CD4-positive, CD25-positive, alpha-beta regulatory T cell (primary cell): ENCODE results near the gene PODN. TPM values are rescaled to one million over a fixed set of nuclear protein-coding genes. Genes with fewer than 3 reads are reported as not detected.

Experiments
- ATAC-seq, 2 donors: fragments of 150-1000 bp; cut with Tn5 transposase; one replicate each; pipeline ENCODE4 v1.10.0; 2021; ENCODE audit warnings: low read depth in 2 of 2, moderate number of reproducible peaks in 2 of 2, moderate library complexity in 1 of 2
- DNase-seq, 3 donors: peaks; one replicate each; pipeline versions ENCODE4 v3.0.0 to v3.0.0-alpha.2; 2012 to 2022; ENCODE audit warnings: mixed read lengths in 1 of 3
- H3K27ac ChIP-seq: one replicate; pipeline ENCODE4 v1.7.0; 2013; ENCODE audit warnings: mild to moderate bottlenecking, low read length; ENCODE audit not compliant: insufficient read depth, poor library complexity, severe bottlenecking
- H3K27me3 ChIP-seq: one replicate; pipeline ENCODE4 v1.7.0; 2013; ENCODE audit warnings: low read length; ENCODE audit not compliant: control insufficient read depth, insufficient read depth
- H3K36me3 ChIP-seq: one replicate; pipeline ENCODE4 v1.7.0; 2013; ENCODE audit warnings: mild to moderate bottlenecking, low read length, moderate library complexity; ENCODE audit not compliant: control insufficient read depth, insufficient read depth
- H3K4me1 ChIP-seq: 2 replicates; pipeline ENCODE4 v1.7.0; 2013; ENCODE audit warnings: mild to moderate bottlenecking, low read length; ENCODE audit not compliant: insufficient read depth, control insufficient read depth, poor library complexity, severe bottlenecking
- H3K4me3 ChIP-seq: one replicate; pipeline ENCODE4 v1.7.0; 2013; ENCODE audit warnings: low read depth, mild to moderate bottlenecking, low read length, moderate library complexity
- H3K9me3 ChIP-seq, 2 experiments: 1 replicate in 1 of 2; 2 replicates in 1 of 2; pipeline ENCODE4 v1.7.0; 2013; ENCODE audit warnings: low read length in 2 of 2, mild to moderate bottlenecking in 1 of 2, moderate library complexity in 1 of 2; ENCODE audit not compliant: control insufficient read depth in 2 of 2
- H3K27ac Mint-ChIP-seq, 3 donors: one replicate each; pipeline ENCODE4 v1.8.0; 2020 to 2022; ENCODE audit warnings: mild to moderate bottlenecking in 3 of 3, mixed read lengths in 3 of 3, moderate library complexity in 2 of 3
- H3K27me3 Mint-ChIP-seq: one replicate; pipeline ENCODE4 v1.8.0; 2022; ENCODE audit warnings: mild to moderate bottlenecking, mixed read lengths
- H3K36me3 Mint-ChIP-seq: one replicate; pipeline ENCODE4 v1.8.0; 2020; ENCODE audit warnings: mixed read lengths
- H3K4me1 Mint-ChIP-seq, 4 donors: one replicate each; pipeline ENCODE4 v1.8.0; 2020 to 2022; ENCODE audit warnings: mixed read lengths in 4 of 4, mild to moderate bottlenecking in 1 of 4
- H3K4me3 Mint-ChIP-seq, 4 donors: one replicate each; pipeline ENCODE4 v1.8.0; 2020 to 2022; ENCODE audit warnings: mild to moderate bottlenecking in 4 of 4, mixed read lengths in 4 of 4, moderate library complexity in 3 of 4
- H3K9me3 Mint-ChIP-seq, 7 donors: one replicate each; pipeline ENCODE4 v1.8.0; 2020 to 2022; ENCODE audit warnings: mixed read lengths in 7 of 7, mild to moderate bottlenecking in 3 of 7, moderate library complexity in 2 of 7
- polyA plus RNA-seq, 4 donors: library from polyadenylated mRNA; unstranded; fragments of 300-500 nt; fragmentation: Illumina TruSeq; gene quantifications; one replicate each; pipeline ENCODE4 v1.2.3, GENCODE V29; 2021
- total RNA-seq: library from RNA; stranded (reverse); gene quantifications from one replicate; pipeline ENCODE4 v1.2.3, GENCODE V29; 2022

The PODN gene
- total and polyA plus RNA-seq, 5 donors from 2014 or later: not detected

- Histone ChIP-seq H3K36me3 (no peaks in the 10 kb centered on the region), H3K27ac (no peak overlapping the region), H3K9me3 (no peaks in the 10 kb centered on the region), H3K4me1 (no peaks in the 10 kb centered on the region), H3K4me3 (no peak overlapping the region), H3K27me3 (peaks cover 1% of the 10 kb centered on the region)
- Mint-ChIP-seq H3K27ac (no peak overlapping the region), H3K9me3 (peaks cover 0 to 3% (median 0%) of the 10 kb centered on the region in 7 donors), H3K4me3 (no peak overlapping the region), H3K27me3 (no peaks in the 10 kb centered on the region), H3K4me1 (peaks cover 0 to 6% (median 3%) of the 10 kb centered on the region in 4 donors), H3K36me3 (no peaks in the 10 kb centered on the region)
- no peak for ATAC-seq
- no peak for DNase-seq
Observed at GRCh38 chr1:53104289-53104913, 42.4 kb downstream of the PODN start.

GRCh38 chr1:53107090-53107489 is 45.1 kb downstream of the PODN start:
- ATAC-seq: no peak
- no peaks in the 10 kb centered on the region for H3K36me3 Mint-ChIP-seq
- H3K27ac Mint-ChIP-seq: no peak overlapping the region
- no peak overlapping the region for H3K4me3 Mint-ChIP-seq
- no peak overlapping the region for H3K4me3 ChIP-seq
- DNase-seq: no peak
- H3K27me3 ChIP-seq: peaks cover 1% of the 10 kb centered on the region
- no peaks in the 10 kb centered on the region for H3K9me3 ChIP-seq
- no peaks in the 10 kb centered on the region for H3K36me3 ChIP-seq
- H3K4me1 Mint-ChIP-seq: peaks cover 0 to 8% (median 6%) of the 10 kb centered on the region in 4 donors
- H3K27ac ChIP-seq: no peak overlapping the region
- no peaks in the 10 kb centered on the region for H3K4me1 ChIP-seq
- no peaks in the 10 kb centered on the region for H3K27me3 Mint-ChIP-seq
- peaks cover 0 to 3% (median 0%) of the 10 kb centered on the region in 7 donors for H3K9me3 Mint-ChIP-seq

GRCh38 chr1:53107570-53108322 is 45.7 kb downstream of the PODN start:
- no peaks in the 10 kb centered on the region for H3K4me1 ChIP-seq
- H3K4me3 ChIP-seq: no peak overlapping the region
- H3K27me3 ChIP-seq: peaks cover 1% of the 10 kb centered on the region
- Mint-ChIP-seq H3K27ac (no peak overlapping the region), H3K27me3 (no peaks in the 10 kb centered on the region), H3K36me3 (no peaks in the 10 kb centered on the region), H3K9me3 (peaks cover 0 to 3% (median 0%) of the 10 kb centered on the region in 7 donors), H3K4me1 (peaks cover 0 to 8% (median 6%) of the 10 kb centered on the region in 4 donors), H3K4me3 (no peak overlapping the region)
- no peak for DNase-seq
- H3K9me3 ChIP-seq: no peaks in the 10 kb centered on the region
- H3K27ac ChIP-seq: no peak overlapping the region
- no peak for ATAC-seq
- no peaks in the 10 kb centered on the region for H3K36me3 ChIP-seq

GRCh38 chr1:53108646-53109580 is 46.9 kb downstream of the PODN start:
- no peak overlapping the region for H3K27ac ChIP-seq
- ATAC-seq (no peak), DNase-seq (no peak)
- H3K27me3 Mint-ChIP-seq: no peaks in the 10 kb centered on the region
- no peak overlapping the region for H3K4me3 Mint-ChIP-seq
- H3K9me3 ChIP-seq: no peaks in the 10 kb centered on the region
- no peaks in the 10 kb centered on the region for H3K36me3 ChIP-seq
- H3K27ac Mint-ChIP-seq: no peak overlapping the region
- H3K4me1 Mint-ChIP-seq: peaks cover 0 to 8% (median 4%) of the 10 kb centered on the region in 4 donors
- H3K27me3 ChIP-seq: peaks cover 1% of the 10 kb centered on the region
- H3K4me3 ChIP-seq: no peak overlapping the region
- H3K9me3 Mint-ChIP-seq: peaks cover 0 to 1% (median 0%) of the 10 kb centered on the region in 7 donors
- H3K36me3 Mint-ChIP-seq: no peaks in the 10 kb centered on the region
- no peaks in the 10 kb centered on the region for H3K4me1 ChIP-seq

- no peak for ATAC-seq
Observed at GRCh38 chr1:53110370-53111072, 48.5 kb downstream of the PODN start.

GRCh38 chr1:53111073-53111556 is 49.1 kb downstream of the PODN start:
- Mint-ChIP-seq H3K4me3 (no peak overlapping the region), H3K9me3 (no peaks in the 10 kb centered on the region), H3K27me3 (no peaks in the 10 kb centered on the region), H3K36me3 (no peaks in the 10 kb centered on the region), H3K4me1 (peaks cover 0 to 8% (median 4%) of the 10 kb centered on the region in 4 donors), H3K27ac (peak overlapping the region in 1 of 3 donors; percentile 80)
- peaks cover 1% of the 10 kb centered on the region for H3K27me3 ChIP-seq
- H3K9me3 ChIP-seq: no peaks in the 10 kb centered on the region
- H3K36me3 ChIP-seq: no peaks in the 10 kb centered on the region
- no peak overlapping the region for H3K27ac ChIP-seq
- DNase-seq (no peak), ATAC-seq (no peak)
- H3K4me1 ChIP-seq: no peaks in the 10 kb centered on the region
- H3K4me3 ChIP-seq: no peak overlapping the region

More at GRCh38 chr1:53110370-53111072, 48.5 kb downstream of the PODN start:
- Mint-ChIP-seq H3K27ac (no peak overlapping the region), H3K9me3 (no peaks in the 10 kb centered on the region), H3K36me3 (no peaks in the 10 kb centered on the region), H3K4me3 (no peak overlapping the region), H3K27me3 (no peaks in the 10 kb centered on the region), H3K4me1 (peaks cover 0 to 8% (median 4%) of the 10 kb centered on the region in 4 donors)
- Histone ChIP-seq H3K36me3 (no peaks in the 10 kb centered on the region), H3K4me3 (no peak overlapping the region), H3K4me1 (no peaks in the 10 kb centered on the region), H3K27ac (no peak overlapping the region), H3K27me3 (peaks cover 1% of the 10 kb centered on the region), H3K9me3 (no peaks in the 10 kb centered on the region)
- DNase-seq: no peak

GRCh38 chr1:53111693-53112092 is 49.7 kb downstream of the PODN start:
- no peaks in the 10 kb centered on the region for H3K36me3 ChIP-seq
- H3K9me3 Mint-ChIP-seq: no peaks in the 10 kb centered on the region
- no peak overlapping the region for H3K27ac ChIP-seq
- H3K9me3 ChIP-seq: no peaks in the 10 kb centered on the region
- DNase-seq (no peak), ATAC-seq (no peak)
- no peak overlapping the region for H3K4me3 ChIP-seq
- no peaks in the 10 kb centered on the region for H3K4me1 ChIP-seq
- no peaks in the 10 kb centered on the region for H3K27me3 Mint-ChIP-seq
- no peak overlapping the region for H3K4me3 Mint-ChIP-seq
- H3K36me3 Mint-ChIP-seq: no peaks in the 10 kb centered on the region
- peaks cover 0 to 8% (median 4%) of the 10 kb centered on the region in 4 donors for H3K4me1 Mint-ChIP-seq
- no peak overlapping the region for H3K27ac Mint-ChIP-seq
- H3K27me3 ChIP-seq: peaks cover 1% of the 10 kb centered on the region
